Muscle of back (tissue), 11 donors: Measurements from ENCODE around the gene FCHO1. TPM values are rescaled to one million over a fixed set of nuclear protein-coding genes. Genes with fewer than 3 reads are reported as not detected.

ENCODE experiments used
- DNase-seq, 3 donors: peaks; one replicate each; pipeline versions ENCODE4 v3.0.0 to v3.0.0-alpha.2; 2013
- polyA plus RNA-seq, 10 donors: library from polyadenylated mRNA; unstranded; fragments of 120-200 nt; gene quantifications; one replicate each; pipeline ENCODE4 v1.2.1, GENCODE V29; 2013; ENCODE audit not compliant: insufficient read length in 10 of 10

Gene FCHO1
- polyA plus RNA-seq, 10 donors = 0.29 to 1.7 (median 0.80) TPM

DNA sequence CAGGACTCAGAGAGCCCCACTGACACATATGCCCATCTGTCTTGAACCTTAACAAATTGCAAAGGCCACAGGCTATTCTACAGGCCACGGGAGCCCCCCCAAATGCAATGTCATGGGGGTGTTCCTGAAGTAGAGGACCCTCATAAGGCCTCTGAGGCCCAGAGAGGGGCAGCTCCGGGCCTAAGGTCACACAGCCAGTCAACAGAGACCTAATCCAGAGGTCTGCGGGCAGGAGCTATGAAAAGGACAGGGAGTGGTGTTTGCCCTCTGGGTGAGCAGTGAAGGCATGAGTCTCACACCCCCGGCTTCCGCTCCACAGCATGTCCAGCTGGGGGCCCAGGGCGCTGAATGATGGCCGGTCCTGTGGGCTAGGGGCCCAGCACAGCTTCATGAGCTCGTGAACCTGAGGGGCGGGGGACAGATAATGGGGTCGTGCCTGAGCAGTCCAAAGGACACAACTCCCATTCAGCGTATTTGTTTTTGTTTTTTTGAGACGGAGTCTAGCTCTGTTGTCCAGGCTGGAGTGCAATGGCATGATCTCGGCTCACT is 75.3 kb downstream of the FCHO1 start:
- no peak for DNase-seq

- DNase-seq = peak in 2 of 3 donors; percentile 16 to 47
Measured at GRCh38 chr19:17829855-17830566, 78.7 kb downstream of the FCHO1 start.

- peak; percentile 32 to 49 (median 33) for DNase-seq
Measured at GRCh38 chr19:17830567-17831418, 79.5 kb downstream of the FCHO1 start.

- no peak for DNase-seq
Measured at GRCh38 chr19:17831419-17831888, 80.2 kb downstream of the FCHO1 start.

DNA sequence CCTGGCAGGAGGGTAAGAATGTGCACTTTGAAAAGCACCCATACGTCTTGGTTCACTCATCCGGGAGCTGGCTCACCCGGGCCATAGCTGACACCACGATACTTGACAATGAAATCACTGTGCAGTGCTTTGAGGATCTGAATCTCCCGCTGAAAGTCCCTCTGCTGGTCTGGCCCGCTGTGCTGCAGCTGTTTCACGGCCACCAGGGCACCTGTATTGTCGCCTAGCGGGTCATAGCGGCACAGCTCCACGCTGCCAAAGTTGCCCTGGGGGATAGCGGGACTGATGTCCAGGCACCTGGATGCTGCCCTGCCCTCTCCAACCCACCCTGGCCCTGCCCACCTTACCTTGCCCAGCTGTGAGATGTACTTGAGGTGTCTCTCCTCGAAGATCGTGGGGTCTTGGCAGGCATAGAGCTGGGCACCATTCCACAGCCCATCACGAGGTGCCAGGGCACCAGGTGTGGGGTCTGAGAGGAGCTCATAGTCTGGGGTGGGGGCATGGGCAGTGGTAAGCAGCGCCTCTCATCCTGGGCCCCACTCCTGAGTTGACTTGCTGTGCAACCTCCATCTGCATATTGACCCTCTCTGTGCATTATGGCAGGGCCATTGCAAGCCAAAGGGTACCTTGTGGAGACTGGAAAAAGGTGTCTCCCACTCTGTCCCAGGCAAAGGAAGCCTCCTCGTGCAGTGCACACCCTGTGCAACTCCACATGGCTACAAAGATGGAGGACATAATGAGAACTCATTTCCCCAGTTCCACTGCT is 81.3 kb downstream of the FCHO1 start:
- DNase-seq = no peak

- no peak for DNase-seq
Measured at GRCh38 chr19:17834350-17835181, 83.3 kb downstream of the FCHO1 start.

GRCh38 chr19:17835182-17836006 is 84.1 kb downstream of the FCHO1 start:
- no peak for DNase-seq

DNA sequence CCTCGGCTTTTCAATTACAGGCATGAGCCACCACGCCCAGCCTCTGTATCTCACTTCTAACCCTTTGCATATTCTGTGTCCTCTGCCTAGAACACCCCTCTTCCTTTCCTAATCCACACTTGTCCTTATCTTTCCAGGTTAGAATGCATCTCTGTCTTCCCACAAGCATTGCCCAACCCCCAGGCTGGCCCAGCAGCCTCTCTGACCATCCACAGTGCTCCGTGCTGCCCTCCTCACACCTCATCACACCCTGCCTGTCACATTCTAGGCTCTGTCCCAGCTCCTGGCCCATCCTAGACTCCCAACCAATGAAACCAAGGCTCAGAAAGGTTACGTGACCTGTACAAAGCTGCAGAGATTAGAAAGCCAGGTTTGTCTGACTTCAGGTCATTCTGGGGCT is 85.3 kb downstream of the FCHO1 start:
- DNase-seq = no peak

DNA sequence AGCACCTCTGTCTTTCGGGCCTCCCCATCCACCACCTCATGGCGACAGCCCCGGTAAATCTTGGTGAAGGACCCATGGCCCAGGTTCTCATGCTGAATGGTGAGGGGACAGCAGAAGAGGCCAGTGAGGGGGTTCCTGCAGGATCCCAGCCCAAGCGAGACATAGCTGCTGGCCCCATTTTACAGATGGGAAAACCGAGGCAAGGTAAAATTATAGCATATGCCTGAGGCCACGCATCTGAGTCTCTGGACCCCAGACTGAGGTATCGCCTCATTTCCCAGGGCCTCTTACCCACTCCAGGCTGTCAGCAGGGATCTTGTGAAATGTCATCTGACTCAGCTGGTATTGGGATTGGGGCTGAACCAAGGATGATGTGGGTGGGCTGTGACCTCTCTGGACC is 86.7 kb downstream of the FCHO1 start:
- DNase-seq = no peak

Other genes starting within 250 kb of the FCHO1 start
- 10 to 100 TPM; 38.3 to 56.6 (median 45.9) TPM for gene PGLS, start 239.8 kb upstream of the FCHO1 start, polyA plus RNA-seq
- 10 to 100 TPM; 62.1 to 87.0 (median 68.6) TPM for gene COLGALT1, start 195.8 kb upstream of the FCHO1 start, polyA plus RNA-seq
- gene UNC13A, start 63.1 kb upstream of the FCHO1 start, polyA plus RNA-seq = under 1 TPM; 0.04 to 0.36 (median 0.15) TPM
- gene MAP1S, start 32.0 kb upstream of the FCHO1 start, polyA plus RNA-seq = 10 to 100 TPM; 17.3 to 38.1 (median 29.0) TPM
- under 1 TPM in 4 of 10 donors, not detected in 6; 0.05 to 0.71 (median 0.15) TPM for gene B3GNT3, start 43.7 kb downstream of the FCHO1 start, polyA plus RNA-seq
- under 1 TPM in 2 of 10 donors, not detected in 8; 0.16 to 0.24 TPM for gene INSL3, start 70.0 kb downstream of the FCHO1 start, polyA plus RNA-seq
- 1 to 10 TPM; 1.1 to 5.9 (median 2.1) TPM for gene JAK3, start 96.5 kb downstream of the FCHO1 start, polyA plus RNA-seq
- gene RPL18A, start 108.4 kb downstream of the FCHO1 start, polyA plus RNA-seq = 1,000 to 10,000 TPM; 1,678 to 3,130 (median 2,192) TPM
- under 1 TPM in 4 of 10 donors, not detected in 6; 0.06 to 0.11 (median 0.10) TPM for gene SLC5A5, start 120.5 kb downstream of the FCHO1 start, polyA plus RNA-seq
- 10 to 100 TPM; 39.1 to 76.0 (median 46.1) TPM for gene CCDC124, start 181.5 kb downstream of the FCHO1 start, polyA plus RNA-seq
- gene KCNN1, start 215.6 kb downstream of the FCHO1 start, polyA plus RNA-seq = 1 to 10 TPM in 6 of 10 donors, under 1 TPM in 4; 0.43 to 3.4 (median 1.3) TPM